Non-pigmented ciliary epithelial cell (primary cell): Measurements from ENCODE around the gene RBM18.

Experiments used
- DNase-seq: peaks from one replicate; pipeline ENCODE4 v3.0.0-alpha.2; 2010; ENCODE audit warnings: low read depth

Gene RBM18

DNA sequence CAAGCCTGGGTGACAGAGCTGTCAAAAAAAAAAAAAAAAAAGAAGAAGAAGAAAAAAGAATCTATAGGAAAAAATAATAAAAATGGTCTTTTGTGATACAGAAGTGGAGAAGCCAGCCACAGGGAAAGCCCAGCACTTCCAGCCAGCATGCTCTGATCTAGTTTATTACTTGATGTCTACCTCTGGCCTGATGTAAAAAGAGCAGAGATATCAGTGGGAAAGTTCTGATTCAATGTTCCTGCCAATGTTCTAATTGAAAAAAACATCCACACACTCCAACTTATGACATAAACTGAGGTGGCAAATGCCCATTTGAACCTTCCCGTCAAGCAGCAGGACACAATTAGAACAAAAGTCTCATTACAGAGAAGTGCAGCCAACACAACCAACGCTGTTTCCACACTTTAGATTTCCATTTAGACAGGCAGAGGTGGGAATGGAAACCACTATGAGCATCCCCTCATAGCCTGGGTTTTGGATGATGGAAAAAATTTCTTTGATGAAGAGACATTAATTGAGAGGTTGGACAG lies 5.7 kb downstream of the RBM18 start:
- DNase-seq: no peak

GRCh38 chr9:122256206-122256605 lies 8.4 kb downstream of the RBM18 start:
- no peak for DNase-seq

DNA sequence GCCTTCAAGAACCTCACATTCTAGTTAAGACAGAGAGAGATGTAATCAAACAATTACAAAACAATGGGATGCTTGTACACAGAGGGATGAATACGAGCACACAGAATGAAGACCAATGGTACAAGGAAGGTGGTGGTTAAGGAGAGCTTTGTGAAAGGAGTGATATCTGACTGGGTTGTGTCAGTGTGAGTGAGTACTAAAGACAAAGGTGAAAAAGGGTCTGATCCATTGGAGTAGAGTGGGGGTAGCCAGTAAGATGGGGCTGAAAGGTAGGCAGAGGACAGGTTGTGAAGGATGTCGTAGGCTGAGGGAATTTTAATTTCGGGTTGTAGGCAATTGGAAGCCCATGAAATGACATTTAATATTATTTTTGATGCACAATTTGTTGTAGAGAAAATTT lies 9.9 kb downstream of the RBM18 start:
- DNase-seq: no peak

GRCh38 chr9:122252796-122253195 lies 11.8 kb downstream of the RBM18 start:
- no peak for DNase-seq

- DNase-seq: no peak
Observed at GRCh38 chr9:122251351-122251750, 13.3 kb downstream of the RBM18 start.

DNA sequence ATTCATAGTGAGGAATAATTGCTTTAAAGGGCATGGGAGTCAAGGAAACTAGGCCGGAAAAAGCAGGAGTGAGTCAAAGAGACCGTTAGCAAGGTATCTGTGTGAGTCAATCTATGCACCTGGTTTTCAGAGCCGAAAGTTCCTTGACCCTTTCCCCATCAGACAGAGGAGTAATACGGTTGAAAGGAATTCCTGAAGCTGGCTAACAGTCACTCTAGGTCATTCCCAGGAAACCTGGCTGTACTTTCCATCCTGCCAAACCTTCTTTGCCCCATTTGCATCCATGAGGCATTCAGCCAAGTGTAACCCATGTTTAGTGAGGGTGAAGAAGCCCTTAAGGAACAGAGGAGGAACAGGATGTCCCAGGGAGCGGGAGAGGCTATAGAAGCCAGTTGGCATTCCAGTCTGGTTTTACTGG lies 16.2 kb downstream of the RBM18 start:
- no peak for DNase-seq

GRCh38 chr9:122246666-122247065 lies 18.0 kb downstream of the RBM18 start:
- DNase-seq: no peak

DNA sequence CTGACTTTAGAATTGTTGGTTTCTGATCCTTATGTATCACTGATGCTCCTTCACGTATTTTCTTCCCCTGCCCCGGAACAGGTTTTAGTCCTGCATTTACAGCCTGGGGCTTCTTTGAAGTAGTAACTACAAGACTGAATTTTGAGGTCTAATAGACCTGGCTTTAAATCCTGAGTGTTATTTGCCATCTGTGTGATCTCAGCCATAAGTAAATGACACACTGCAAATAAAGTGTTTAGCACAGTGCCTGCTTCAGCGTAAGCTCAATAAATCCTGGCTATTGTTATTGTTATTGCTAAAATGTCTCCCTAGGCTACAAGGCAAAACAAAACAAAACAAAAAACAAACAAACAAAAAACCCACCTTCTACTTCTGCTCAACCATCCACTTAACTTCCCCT lies 20.3 kb downstream of the RBM18 start:
- DNase-seq: no peak

GRCh38 chr9:122239722-122240121 lies 24.9 kb downstream of the RBM18 start:
- DNase-seq: no peak

- no peak for DNase-seq
Observed at GRCh38 chr9:122236681-122237080, 28.0 kb downstream of the RBM18 start.

GRCh38 chr9:122234022-122234748 lies 30.5 kb downstream of the RBM18 start:
- DNase-seq: no peak

DNA sequence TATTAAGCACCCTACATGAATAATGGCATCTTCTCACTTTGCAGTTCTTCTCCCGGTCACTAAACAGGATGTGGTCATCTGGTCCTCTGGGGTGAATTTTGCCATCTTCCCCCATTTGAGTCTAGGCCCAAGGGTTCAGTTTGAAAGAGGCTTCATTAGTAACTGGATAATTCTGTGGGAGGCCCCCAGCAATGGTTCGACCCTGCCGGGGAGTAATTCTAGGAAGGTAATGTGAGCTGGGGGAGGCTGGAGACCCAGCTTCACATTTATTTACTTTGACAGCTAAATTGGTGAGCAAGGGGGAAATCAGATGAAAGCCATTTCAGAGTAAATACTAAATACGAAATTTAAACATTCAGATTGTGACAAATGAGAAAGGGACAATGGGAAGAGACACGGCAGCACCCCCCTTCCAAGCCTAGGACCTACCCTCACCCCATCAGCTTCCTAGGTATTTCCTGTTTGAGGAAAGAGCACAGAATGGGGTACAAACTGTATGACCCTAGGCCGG lies 31.8 kb downstream of the RBM18 start:
- DNase-seq: no peak

- no peak for DNase-seq
Observed at GRCh38 chr9:122229485-122229837, 35.2 kb downstream of the RBM18 start.

DNA sequence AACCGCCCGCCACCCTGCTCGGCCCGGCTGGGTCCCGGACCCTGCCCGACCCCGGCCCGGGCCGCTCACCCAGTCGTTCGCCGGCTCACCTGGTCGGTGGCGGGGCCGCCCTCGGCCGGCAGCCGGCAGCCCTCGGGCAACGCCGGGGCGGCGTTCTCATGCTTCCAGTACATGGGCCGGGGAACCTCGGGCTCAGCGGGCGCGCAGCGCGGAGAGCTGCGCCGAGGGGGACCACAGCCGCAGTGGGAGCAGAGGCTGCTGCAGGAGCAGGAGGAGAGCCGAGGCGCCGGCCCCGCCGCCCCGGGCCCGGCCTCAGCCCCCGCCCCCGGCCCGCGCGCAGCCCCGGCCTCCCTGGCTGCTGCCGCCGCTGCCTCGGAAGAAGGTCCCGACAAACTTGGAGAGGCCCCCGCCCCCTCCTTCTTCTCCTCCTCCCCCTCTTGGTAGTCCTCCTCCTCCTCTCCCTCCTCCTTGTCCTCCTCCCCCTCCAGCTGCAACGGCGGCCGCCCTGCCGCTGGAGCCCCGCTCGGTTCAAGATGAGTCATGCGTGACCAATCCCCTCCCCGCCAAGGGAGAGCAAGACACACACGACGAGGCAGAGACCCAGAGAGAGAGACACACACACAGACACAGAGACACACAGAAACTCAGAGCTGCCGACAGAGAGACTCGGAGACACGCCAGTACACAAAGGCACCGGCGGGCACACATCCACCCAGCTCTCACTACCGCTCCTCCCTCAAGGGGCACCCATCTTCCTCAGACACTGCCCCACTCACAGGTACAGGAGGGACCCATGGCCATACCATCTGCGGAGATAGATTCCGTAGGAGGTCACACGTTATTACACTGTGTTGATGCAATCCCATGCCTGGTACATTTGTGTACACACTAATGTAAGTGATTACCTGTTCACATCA lies 35.8 kb downstream of the RBM18 start, which contains the start of gene LHX6:
TSS of gene LHX6 (minus strand) at position 390 of the 917 bp plus-strand sequence. CDS start at position 173, 217 bp downstream.
- no peak for DNase-seq

- no peak for DNase-seq
Observed at GRCh38 chr9:122228191-122228567, 36.5 kb downstream of the RBM18 start.

DNA sequence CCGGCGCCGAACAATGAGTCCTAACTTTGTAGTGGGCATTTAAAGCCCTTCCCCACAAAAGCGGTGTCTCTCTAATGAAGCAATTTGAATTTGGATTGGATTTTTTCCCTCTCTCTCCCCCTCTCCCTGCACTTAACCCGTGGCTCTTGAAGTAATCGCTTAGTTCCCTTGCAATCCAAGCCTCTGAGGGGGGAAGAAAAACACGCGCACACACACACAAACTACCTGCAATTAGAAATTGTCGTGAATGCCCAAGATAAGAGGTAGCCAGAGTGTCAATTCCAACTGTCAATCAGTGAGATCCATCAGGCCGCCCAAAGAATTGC lies 37.1 kb downstream of the RBM18 start:
- DNase-seq: no peak

- DNase-seq: no peak
Observed at GRCh38 chr9:122226758-122227574, 37.7 kb downstream of the RBM18 start.

DNA sequence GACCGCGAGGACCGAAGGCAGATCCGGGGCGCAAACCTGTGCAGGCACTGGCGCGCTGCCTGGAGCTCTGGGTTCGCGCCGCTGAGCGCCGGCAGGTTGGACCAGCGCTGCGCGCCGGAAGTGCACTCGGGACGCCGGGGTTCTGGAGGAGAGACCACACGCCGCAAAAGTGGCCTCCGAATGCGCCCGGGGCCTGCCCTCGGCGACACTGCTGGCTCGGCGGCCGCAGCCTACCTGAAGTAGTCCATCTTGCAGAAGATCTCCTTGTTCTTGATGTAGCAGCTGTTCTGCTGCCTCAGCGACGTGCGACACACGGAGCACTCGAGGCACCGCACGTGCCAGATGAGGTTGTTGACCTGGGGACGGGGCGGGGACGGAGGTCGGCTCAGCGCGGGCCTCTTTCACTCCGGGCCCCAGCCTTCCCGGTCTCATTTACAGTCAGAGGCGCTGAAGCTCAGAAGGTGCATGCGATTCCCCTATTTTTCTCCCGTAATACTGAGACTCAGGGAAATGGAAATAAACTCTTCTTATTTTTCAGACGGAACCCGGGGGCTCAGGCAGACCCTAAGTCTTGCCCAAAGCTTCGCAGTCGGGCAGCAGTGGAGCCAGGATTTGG lies 38.4 kb downstream of the RBM18 start:
- DNase-seq: no peak

DNA sequence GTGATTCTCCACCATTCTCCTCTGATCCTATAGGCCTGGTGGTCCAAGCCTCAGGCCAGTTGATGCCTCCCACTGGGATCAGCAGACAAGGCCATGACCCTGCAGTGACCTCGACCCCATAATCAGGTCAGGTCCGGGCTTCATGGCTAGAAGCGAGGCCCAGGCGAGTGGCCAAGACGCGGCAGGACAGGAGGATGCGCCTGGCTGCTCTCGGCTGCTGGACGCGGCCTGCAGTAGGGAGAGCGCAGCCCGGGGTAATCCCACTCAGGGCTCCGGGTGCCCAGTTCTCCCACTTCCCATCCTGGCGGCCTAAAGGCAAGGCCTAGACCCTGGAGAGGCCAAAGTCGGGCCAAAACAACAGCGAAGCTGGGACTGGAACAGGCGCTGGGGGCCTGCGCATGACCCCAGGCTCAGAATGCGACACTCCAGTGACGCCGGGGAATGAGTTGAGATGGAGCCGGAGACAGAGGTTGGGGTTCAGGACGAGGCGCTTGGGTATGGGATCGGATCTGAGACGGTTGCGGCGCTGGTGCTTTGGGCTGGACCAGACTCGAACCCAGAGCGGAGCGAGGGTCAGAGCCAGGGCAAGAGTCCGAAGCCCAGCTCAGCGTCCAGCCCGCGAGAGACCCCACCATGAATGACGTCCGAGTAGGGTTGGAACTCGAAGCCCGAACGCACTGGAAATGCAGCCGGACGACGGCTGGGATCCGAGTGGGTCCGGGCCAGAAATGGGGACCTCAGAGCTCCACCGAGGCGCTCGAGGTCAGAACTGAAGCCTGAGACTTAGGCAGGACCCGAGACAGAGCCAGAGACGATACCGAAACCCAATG lies 39.1 kb downstream of the RBM18 start:
- DNase-seq: no peak

GRCh38 chr9:122223435-122223834 lies 41.2 kb downstream of the RBM18 start:
- DNase-seq: no peak

DNA sequence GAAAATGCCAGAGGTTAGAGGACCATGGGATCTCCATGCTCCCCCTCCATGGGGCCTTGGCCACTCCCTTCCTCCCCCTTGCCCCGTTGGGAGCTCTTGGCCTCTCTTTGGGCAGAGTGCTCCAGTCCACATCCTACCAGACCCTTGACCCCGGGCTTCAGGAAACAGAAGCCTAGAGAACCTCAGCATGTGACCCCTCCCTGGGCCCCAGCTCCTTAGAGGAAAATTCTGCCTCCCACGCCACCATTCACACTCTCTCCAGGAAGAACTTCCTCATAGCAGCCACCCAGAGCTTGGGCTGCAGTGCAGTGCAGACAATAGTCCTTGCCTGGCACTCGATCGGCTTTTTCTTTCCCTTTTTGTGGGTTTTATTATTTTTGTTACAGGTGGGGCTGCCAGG lies 41.8 kb downstream of the RBM18 start:
- no peak for DNase-seq
